Measurements from ENCODE around the gene IL18RAP.

DNA sequence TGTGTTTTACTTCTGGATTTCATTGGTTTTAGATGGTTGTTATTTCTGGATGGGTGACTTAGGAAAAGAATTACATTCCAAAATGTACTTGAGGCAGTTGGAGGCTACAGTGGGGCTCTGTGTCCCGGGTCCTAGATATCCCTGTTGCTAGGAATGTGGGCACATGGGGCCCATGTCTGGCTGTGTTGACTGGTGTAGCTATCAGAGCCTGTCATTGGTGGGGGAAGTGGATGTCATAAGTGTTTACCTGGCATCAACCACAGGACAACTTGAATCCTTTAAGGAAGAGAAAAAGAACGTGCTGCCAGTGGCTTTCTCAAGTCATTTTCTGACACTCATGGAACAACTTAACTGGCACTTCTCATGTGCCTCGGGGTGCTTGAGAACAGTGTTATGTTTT lies 37.0 kb upstream of the IL18RAP start:
- TF ChIP-seq, protein P1, sequence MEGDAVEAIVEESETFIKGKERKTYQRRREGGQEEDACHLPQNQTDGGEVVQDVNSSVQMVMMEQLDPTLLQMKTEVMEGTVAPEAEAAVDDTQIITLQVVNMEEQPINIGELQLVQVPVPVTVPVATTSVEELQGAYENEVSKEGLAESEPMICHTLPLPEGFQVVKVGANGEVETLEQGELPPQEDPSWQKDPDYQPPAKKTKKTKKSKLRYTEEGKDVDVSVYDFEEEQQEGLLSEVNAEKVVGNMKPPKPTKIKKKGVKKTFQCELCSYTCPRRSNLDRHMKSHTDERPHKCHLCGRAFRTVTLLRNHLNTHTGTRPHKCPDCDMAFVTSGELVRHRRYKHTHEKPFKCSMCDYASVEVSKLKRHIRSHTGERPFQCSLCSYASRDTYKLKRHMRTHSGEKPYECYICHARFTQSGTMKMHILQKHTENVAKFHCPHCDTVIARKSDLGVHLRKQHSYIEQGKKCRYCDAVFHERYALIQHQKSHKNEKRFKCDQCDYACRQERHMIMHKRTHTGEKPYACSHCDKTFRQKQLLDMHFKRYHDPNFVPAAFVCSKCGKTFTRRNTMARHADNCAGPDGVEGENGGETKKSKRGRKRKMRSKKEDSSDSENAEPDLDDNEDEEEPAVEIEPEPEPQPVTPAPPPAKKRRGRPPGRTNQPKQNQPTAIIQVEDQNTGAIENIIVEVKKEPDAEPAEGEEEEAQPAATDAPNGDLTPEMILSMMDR (IDR thresholded peaks at IDR 0.05; ENCODE audit: low read length): no peak
- no peak for TF ChIP-seq EZH2 (IDR thresholded peaks at IDR 0.05; ENCODE audit: borderline replicate concordance, low read length)

Measured in OCI-LY1 (cell line).